Limb (tissue), 2 donors: ENCODE measurements around the gene FBXO11.

Source experiments
- DNase-seq, 2 donors: peaks; one replicate each; pipeline ENCODE4 v3.0.0-alpha.2; 2016; ENCODE audit errors: extremely low spot score in 2 of 2

Gene FBXO11

GRCh38 chr2:47850198-47850597, 56.1 kb downstream of the FBXO11 start:
- DNase-seq, result no peak

DNA sequence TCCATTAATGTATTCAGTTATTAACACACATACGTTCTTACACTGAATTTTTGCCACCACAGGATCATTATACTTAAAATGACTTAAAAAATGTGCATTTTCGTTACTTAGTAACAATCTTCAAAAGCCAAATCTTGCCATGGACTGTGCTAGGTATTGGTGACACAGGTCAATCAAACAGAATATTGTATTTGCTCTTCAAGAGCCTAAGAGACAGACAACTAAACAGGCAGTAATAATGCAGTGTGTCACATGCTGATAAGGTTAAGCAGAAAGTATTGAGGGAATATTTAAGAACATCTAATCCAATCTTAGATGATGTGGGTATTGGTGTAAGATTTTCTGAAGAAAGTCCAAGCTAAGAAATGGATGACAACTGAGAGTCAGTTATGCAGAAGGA, 56.9 kb downstream of the FBXO11 start:
- no peak for DNase-seq

- DNase-seq, result no peak
Observed at GRCh38 chr2:47844162-47844561, 62.1 kb downstream of the FBXO11 start.

DNA sequence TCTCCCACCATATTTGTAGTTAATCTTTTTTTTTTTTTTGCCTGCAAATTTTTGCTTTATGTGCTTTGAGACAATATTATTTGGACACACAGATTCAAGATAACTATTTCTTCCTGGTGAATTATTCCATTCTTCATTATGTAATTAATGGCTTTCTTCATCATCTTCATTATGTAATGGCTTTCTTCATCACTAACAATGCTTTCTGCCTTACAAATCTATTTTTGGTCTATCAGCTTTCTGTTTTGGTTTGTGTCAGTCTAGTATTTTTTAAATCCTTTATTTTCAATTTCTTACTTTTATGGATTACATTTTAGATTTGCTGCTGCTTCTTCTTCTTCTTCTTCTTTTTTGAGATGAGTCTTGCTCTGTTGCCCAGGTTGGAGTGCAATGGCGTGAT, 62.9 kb downstream of the FBXO11 start:
- DNase-seq, result no peak

- no peak for DNase-seq
Observed at GRCh38 chr2:47842846-47843245, 63.5 kb downstream of the FBXO11 start.

DNA sequence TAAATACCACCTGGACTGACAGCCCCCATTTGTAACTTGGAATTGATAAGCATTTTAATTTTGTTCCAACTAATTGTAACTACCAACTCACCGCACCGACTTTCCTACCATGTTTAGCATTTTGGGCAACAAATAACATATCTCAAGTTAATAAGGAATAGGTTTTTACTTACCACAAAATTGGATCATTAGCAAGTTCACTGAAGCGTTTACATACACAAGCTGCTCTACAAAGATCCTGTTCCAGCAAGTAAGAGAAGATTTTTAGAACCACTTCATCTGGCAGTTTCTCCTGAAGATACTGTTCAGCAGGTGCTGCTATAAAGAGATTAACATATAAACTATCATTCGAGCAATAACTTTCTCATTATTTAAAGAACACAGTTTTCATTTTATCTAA, 67.6 kb downstream of the FBXO11 start:
- DNase-seq, result no peak

GRCh38 chr2:47838249-47838648, 68.0 kb downstream of the FBXO11 start:
- no peak for DNase-seq

GRCh38 chr2:47833516-47833968, 72.8 kb downstream of the FBXO11 start:
- no peak for DNase-seq

GRCh38 chr2:47822518-47822917, 83.8 kb downstream of the FBXO11 start:
- no peak for DNase-seq

- no peak for DNase-seq
Observed at GRCh38 chr2:47819834-47820233, 86.5 kb downstream of the FBXO11 start.

DNA sequence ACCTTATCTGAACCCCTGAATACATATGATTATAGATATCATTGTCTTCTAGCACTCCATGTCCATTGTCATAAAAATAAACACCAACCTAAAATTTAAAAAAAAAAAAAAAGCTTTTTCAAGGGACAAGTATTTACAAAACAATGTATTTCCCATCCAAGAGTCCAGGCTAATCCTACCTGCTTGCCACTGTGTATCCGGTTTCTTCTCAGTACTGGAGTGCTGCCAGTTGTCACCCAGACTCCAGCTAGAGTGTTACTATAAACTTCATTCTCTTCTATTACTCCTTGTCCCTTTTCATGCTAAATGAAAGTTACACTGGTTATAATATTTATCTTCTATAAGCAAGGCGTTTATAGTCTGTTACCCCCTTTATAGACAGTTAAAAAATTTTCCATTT, 87.5 kb downstream of the FBXO11 start:
- DNase-seq, result no peak

DNA sequence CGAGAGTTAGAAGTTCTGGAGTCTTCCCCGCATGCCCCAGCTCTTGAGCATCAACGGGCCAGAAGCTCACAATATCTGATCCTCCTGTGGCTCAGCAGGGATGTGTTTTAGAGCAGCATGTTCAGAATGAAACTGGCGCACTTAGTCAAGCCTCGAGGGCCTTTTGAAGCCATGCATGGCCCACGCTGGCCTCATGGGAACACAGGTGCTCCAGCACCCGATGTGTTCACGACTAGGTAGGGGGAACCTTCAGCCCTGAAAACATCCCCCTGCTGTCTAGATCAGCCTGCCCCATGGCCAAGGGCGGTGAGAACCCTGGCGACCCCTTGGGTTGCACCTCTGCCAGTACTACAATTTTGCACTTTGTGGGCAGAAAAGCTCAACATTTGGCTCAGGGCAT, 90.5 kb downstream of the FBXO11 start:
- no peak for DNase-seq

DNA sequence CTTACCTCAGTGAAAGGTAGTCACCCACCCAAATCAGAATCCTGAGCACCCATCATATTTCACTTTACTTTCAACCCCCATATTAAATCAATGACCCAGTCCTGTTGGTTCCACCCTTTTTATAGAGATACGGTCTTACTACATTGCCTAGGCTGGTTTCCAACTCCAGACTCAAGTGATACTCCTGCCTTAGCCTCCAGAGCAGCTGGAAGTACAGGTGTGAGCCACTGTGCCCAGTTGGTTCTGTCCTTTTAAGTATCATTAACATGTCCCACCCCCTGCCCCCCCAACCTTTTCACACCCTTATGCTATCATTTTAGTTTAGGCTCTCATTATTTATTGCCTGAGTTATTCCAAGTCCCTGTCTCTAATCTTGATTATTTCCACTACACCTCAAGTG, 94.6 kb downstream of the FBXO11 start:
- no peak for DNase-seq

GRCh38 chr2:47810850-47811249, 95.4 kb downstream of the FBXO11 start:
- no peak for DNase-seq

GRCh38 chr2:47809903-47810302, 96.4 kb downstream of the FBXO11 start:
- no peak for DNase-seq

DNA sequence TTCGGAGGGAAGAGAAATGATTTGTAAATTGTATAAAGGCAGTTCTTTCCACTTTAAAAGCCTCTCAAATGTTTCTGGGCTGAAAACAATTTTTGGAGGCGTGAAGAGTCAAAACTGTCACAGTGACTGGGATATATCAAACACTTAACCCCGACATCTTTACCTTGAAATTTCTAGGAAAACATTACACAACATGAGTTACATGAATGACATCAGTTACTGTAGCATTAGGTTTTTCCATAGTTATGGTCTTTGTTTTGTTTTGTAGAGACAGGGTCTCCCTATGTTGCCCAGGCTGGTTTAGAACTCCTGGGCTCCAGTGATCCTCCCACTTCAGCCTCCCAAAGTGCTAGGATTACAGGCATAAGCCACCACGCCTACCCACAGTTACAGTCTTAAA, 97.7 kb downstream of the FBXO11 start:
- no peak for DNase-seq

- DNase-seq, result no peak
Observed at GRCh38 chr2:47805850-47806249, 100.4 kb downstream of the FBXO11 start.

- no peak for DNase-seq
Observed at GRCh38 chr2:47803770-47804169, 102.5 kb downstream of the FBXO11 start.

DNA sequence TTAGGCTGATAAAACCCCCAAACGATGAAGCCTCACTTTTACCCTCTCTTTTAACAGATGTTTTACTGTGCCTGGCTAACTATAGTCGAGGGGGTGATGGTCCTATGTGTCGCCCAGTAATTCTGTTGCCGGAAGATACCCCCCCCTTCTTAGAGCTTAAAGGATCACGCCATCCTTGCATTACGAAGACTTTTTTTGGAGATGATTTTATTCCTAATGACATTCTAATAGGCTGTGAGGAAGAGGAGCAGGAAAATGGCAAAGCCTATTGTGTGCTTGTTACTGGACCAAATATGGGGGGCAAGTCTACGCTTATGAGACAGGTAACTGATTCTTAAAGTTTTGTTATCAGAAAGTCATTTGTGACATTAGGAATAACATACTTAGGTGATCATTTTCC, 102.9 kb downstream of the FBXO11 start:
- no peak for DNase-seq

GRCh38 chr2:47801118-47801517, 105.2 kb downstream of the FBXO11 start:
- DNase-seq, result no peak

DNA sequence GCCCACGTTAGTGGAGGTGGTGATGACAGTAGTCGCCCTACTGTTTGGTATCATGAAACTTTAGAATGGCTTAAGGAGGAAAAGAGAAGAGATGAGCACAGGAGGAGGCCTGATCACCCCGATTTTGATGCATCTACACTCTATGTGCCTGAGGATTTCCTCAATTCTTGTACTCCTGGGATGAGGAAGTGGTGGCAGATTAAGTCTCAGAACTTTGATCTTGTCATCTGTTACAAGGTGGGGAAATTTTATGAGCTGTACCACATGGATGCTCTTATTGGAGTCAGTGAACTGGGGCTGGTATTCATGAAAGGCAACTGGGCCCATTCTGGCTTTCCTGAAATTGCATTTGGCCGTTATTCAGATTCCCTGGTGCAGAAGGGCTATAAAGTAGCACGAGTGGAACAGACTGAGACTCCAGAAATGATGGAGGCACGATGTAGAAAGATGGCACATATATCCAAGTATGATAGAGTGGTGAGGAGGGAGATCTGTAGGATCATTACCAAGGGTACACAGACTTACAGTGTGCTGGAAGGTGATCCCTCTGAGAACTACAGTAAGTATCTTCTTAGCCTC, 107.2 kb downstream of the FBXO11 start:
- no peak for DNase-seq

GRCh38 chr2:47798631-47799030, 107.7 kb downstream of the FBXO11 start:
- no peak for DNase-seq

DNA sequence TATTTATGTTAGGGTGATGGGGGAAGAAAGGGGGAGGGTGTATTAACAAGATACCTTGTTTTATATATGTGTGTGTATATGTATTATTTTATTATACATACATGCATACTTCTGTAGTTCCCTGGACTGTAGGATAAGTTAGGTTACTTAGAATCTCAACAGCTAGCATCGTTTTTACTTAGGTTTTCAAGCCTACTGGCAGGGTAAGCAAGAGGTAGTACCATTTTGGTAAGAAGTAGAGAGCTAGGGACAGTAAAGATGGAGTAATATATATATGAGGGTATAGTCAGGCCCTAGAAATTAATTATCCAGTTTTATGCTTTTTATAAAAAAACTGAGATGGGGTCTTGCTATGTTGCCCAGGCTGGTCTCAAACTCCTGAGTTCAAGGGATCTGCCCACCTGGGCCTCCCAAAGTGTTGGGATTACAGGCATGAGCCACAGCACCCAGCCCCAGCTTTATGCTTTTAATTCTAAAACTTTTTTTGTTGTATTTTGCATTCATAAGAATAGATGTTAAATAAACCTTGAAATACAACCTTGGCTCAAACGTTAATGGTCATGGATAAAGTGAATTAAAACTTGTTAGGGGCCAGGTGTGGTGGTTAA, 110.1 kb downstream of the FBXO11 start:
- DNase-seq, result no peak

DNA sequence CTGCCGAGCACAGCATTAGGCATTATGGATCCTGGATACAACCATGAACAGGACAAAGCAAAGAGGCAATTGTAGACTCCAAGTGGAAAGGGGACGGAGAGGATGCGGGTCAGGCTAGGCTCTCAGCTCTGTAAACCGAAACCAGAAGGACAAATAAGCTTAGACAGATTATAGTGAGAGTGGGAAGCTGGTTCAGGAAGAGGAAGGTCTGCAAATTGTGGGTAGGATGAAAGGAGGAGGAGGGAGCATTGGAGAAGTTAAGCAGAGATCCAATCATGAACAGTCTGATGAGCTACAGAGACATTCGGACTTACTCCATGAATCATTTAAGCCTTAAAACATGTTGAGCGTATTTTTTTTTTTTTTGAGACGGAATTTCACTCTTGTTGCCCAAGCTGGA, 120.3 kb downstream of the FBXO11 start:
- DNase-seq, result no peak
